Astrocyte of the spinal cord (primary cell): Measurements from ENCODE around the gene CEP41.

Experiments
- DNase-seq: peaks from one replicate; pipeline ENCODE4 v3.0.0; 2011; ENCODE audit warnings: low read depth, low spot score
- H3K4me3 ChIP-seq: 2 replicates; pipeline ENCODE4 v1.5.1; 2011; ENCODE audit warnings: low read depth, mild to moderate bottlenecking, low read length, moderate library complexity
- in situ Hi-C: cut with HindIII; loops from 2 replicates; pipeline ENCODE4 v1.10.0; 2017; ENCODE audit warnings: low sequenced_read_pairs
- TF ChIP-seq, protein P1 (sequence below): IDR thresholded peaks from 2 replicates; pipeline ENCODE4 v1.5.1; 2012; ENCODE audit warnings: low read depth, mild to moderate bottlenecking, low read length, inconsistent platforms

CEP41 gene

GRCh38 chr7:130397051-130397757 is 43.6 kb downstream of the CEP41 start:
- in situ Hi-C loops: no loop called here
- no peak overlapping the region for H3K4me3 ChIP-seq
- DNase-seq: no peak
- TF ChIP-seq, protein P1, sequence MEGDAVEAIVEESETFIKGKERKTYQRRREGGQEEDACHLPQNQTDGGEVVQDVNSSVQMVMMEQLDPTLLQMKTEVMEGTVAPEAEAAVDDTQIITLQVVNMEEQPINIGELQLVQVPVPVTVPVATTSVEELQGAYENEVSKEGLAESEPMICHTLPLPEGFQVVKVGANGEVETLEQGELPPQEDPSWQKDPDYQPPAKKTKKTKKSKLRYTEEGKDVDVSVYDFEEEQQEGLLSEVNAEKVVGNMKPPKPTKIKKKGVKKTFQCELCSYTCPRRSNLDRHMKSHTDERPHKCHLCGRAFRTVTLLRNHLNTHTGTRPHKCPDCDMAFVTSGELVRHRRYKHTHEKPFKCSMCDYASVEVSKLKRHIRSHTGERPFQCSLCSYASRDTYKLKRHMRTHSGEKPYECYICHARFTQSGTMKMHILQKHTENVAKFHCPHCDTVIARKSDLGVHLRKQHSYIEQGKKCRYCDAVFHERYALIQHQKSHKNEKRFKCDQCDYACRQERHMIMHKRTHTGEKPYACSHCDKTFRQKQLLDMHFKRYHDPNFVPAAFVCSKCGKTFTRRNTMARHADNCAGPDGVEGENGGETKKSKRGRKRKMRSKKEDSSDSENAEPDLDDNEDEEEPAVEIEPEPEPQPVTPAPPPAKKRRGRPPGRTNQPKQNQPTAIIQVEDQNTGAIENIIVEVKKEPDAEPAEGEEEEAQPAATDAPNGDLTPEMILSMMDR: no peak

DNA sequence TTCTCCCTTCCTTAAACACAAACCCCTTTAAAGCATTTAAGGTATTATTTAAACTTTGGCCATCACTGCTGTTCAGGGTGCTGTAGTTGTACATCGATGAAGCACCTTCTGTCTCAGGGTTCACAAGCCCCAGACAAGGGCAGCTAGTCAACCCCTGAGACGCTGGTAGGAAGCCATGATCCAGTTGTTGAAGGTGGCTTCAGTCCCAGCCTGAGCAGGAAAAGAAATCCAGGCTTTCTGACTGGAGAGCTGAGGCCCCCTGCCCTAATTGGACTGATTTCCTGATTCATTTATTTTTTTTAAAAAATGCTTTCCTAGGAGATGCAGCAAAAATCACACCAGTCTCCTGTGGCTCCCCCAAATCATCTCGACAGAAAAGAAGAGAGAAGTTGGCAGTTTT is 44.7 kb downstream of the CEP41 start:
- TF ChIP-seq, protein P1: no peak
- no peak overlapping the region for H3K4me3 ChIP-seq
- in situ Hi-C loops: no loop called here
- no peak for DNase-seq

DNA sequence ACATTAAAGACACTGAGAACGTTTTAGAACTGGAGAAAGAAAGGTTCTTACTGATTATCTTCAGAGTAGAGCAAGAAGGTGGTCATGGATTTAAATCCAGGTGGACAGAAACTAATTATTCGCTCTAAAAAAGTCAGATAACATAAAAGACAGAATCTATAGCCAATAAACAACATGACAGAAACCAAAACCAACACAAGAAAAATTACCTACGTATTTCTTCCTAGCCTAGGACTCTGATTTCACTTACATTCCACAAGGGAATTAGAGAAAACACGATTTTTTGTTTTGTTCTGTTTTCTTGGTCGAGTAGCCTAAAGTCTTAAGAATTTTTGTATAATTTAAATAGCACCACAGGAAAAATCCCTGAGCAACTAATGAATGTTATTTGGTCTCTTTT is 45.4 kb downstream of the CEP41 start:
- TF ChIP-seq, protein P1: no peak
- in situ Hi-C loops: no loop called here
- DNase-seq: no peak
- no peak overlapping the region for H3K4me3 ChIP-seq

- DNase-seq: no peak
- in situ Hi-C loops: no loop called here
- no peak overlapping the region for H3K4me3 ChIP-seq
- TF ChIP-seq, protein P1: no peak
These were observed 46.2 kb downstream of the CEP41 start for GRCh38 chr7:130394421-130395195.

DNA sequence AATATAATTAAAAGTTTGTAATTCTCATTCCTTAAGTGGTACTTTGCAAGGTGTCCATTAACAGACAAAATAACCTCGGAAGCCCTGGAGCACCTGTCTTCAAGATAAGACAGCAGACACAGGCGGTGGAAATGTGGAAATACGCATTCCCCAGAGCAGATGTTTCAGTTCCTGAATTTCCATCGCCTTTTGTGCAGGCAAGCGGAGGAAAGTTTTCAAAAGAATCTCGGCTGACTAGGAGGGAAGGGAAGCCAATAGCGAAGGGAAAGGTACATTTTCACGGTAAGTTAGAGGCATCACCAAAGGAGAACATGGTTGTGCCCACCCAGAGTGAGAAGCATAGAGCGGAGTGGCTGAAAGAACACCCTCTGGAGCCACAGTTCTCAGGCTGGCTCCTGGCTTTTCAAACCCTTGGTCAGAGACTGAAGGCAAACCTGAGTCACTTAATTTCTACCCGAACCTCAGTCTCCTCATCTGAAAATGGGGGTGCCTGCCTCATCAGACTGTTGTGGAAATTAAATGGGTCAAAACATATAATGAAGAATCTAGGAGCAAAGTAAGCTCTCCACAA is 46.9 kb downstream of the CEP41 start:
- no peak overlapping the region for H3K4me3 ChIP-seq
- in situ Hi-C loops: no loop called here
- TF ChIP-seq, protein P1: no peak
- no peak for DNase-seq

GRCh38 chr7:130393101-130393561 is 47.7 kb downstream of the CEP41 start:
- H3K4me3 ChIP-seq: no peak overlapping the region
- in situ Hi-C loops: no loop called here
- TF ChIP-seq, protein P1: no peak
- DNase-seq: no peak
